Measurements from ENCODE around the gene APRT. TPM values are rescaled to one million over a fixed set of nuclear protein-coding genes. Genes with fewer than 3 reads are reported as not detected.

Gene APRT
- total RNA-seq, 4 donors from 2014 or later, result 74.8 to 135 (median 101) TPM

GRCh38 chr16:88781140-88782077 lies 30.3 kb downstream of the APRT start:
- TF ChIP-seq, protein P1, sequence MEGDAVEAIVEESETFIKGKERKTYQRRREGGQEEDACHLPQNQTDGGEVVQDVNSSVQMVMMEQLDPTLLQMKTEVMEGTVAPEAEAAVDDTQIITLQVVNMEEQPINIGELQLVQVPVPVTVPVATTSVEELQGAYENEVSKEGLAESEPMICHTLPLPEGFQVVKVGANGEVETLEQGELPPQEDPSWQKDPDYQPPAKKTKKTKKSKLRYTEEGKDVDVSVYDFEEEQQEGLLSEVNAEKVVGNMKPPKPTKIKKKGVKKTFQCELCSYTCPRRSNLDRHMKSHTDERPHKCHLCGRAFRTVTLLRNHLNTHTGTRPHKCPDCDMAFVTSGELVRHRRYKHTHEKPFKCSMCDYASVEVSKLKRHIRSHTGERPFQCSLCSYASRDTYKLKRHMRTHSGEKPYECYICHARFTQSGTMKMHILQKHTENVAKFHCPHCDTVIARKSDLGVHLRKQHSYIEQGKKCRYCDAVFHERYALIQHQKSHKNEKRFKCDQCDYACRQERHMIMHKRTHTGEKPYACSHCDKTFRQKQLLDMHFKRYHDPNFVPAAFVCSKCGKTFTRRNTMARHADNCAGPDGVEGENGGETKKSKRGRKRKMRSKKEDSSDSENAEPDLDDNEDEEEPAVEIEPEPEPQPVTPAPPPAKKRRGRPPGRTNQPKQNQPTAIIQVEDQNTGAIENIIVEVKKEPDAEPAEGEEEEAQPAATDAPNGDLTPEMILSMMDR (IDR thresholded peaks at IDR 0.05; ENCODE audit: low read depth), result no peak

GRCh38 chr16:88780142-88781062 lies 31.3 kb downstream of the APRT start:
- TF ChIP-seq, protein P1 (IDR thresholded peaks at IDR 0.05; ENCODE audit: low read depth), result no peak

- TF ChIP-seq, protein P1 (IDR thresholded peaks at IDR 0.05; ENCODE audit: low read depth), result no peak
These were observed 32.2 kb downstream of the APRT start for GRCh38 chr16:88779406-88780141.

DNA sequence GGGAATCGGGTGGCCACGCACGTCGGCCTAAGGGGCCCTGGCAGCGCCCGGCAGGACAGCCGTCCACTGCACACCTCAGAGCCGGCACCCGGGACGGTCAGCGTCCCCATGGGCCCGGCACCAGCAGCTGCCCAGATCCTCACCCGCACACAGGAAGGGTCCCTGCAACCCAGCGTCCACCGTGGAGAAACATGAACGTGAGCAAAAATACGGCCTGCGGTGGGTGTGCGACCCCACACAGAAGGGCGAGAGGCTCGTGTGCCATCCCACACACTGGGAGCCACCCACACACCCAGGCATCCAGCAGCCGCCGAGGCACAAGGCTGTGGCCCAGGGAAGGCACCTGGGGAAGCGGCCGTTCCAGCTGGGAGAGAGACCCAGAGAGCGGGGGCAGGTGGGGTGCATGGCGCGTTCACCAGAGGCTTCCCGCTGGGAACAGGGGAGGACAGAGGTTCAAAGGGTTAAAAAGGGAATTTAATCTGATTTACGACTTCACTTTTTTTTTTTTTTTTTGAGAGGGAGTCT lies 33.1 kb downstream of the APRT start:
- TF ChIP-seq, protein P1 (IDR thresholded peaks at IDR 0.05; ENCODE audit: low read depth), result no peak

DNA sequence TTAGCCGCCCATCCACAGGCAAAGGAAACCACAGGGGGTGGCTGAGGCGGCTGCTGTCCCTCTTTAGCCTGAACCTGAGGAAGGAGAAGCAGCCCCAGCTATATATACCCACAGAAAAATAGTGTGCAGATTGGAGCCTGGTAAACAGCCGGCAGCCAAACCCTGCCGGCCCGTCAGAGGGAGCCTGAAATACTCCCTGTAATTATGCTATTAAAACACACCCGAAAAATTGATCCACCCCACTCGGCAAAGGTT lies 33.5 kb downstream of the APRT start:
- TF ChIP-seq, protein P1 (IDR thresholded peaks at IDR 0.05; ENCODE audit: low read depth), result no peak

DNA sequence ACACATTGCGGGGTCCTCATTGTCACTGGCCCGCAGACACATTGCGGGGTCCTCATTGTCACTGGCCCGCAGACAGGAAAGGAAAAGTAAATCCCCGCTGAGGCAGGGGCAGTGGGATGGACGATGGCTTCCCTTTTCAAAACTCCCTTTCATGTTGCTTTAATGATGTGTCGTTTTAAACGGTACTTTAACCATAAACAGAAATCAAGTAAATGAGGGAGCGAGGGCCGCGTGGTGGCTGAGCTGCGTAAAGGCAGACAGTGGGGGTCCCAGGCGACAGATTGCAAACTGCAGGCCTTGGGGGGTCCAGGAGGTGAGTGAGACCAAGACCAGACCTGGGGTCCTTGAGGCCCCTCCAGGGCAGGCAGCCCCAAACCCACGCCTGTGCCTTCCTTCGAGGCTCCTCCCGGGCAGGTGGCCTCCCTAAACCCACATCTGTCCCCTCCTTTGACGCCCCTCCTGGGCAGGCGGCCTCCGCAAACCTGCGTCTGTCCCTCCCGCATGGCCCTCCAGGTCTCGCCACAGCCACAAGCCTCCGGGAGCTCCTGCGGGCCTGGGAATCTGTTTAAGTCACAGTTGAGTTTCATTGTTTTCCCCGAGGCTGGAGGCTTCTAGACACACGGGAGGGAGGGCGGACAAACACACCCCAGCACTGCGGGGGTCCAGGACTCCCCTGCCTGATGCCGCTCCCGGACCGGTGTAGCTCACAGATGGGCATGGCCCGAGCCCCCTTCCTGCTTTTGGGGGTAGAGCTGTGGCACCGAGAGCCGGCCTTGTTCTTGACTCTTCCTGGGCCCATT lies 34.1 kb downstream of the APRT start:
- TF ChIP-seq, protein P1 (IDR thresholded peaks at IDR 0.05; ENCODE audit: low read depth), result no peak

Data from subcutaneous adipose tissue (tissue), 4 donors.